ENCODE results near the gene RABL3.
"Not testable (repeated sequence)": the region's sequence is repeated elsewhere in the genome, so short reads cannot be mapped to it uniquely, and the experiment has no call there.

DNA sequence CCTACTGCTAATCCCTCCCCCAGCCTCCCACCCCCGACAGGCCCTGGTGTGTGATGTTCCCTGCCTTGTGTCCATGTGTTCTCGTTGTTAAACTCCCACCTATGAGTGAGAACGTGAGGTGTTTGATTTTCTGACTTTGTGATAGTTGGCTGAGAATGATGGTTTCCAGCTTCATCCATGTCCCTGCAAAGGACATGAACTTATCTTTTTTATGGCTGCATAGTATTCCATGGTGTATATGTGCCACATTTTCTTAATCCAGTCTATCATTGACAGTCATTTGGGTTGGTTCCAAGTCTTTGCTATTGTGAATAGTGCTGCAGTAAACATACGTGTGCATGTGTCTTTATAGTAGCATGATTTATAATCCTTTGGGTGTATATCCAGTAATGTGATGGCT is 16.2 kb upstream of the RABL3 start:
- TF ChIP-seq, protein P1, sequence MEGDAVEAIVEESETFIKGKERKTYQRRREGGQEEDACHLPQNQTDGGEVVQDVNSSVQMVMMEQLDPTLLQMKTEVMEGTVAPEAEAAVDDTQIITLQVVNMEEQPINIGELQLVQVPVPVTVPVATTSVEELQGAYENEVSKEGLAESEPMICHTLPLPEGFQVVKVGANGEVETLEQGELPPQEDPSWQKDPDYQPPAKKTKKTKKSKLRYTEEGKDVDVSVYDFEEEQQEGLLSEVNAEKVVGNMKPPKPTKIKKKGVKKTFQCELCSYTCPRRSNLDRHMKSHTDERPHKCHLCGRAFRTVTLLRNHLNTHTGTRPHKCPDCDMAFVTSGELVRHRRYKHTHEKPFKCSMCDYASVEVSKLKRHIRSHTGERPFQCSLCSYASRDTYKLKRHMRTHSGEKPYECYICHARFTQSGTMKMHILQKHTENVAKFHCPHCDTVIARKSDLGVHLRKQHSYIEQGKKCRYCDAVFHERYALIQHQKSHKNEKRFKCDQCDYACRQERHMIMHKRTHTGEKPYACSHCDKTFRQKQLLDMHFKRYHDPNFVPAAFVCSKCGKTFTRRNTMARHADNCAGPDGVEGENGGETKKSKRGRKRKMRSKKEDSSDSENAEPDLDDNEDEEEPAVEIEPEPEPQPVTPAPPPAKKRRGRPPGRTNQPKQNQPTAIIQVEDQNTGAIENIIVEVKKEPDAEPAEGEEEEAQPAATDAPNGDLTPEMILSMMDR (IDR thresholded peaks at IDR 0.05) = not testable (repeated sequence)
- not testable (repeated sequence) for TF ChIP-seq POLR2AphosphoS5 (IDR thresholded peaks at IDR 0.05)
